ENCODE data around the gene REG1A. TPM values are rescaled to one million over a fixed set of nuclear protein-coding genes. Genes with fewer than 3 reads are reported as not detected.

The REG1A gene
- total and polyA plus RNA-seq, 8 donors: not detected

- Histone ChIP-seq H3K4me3 (no peak overlapping the region), H3K27me3 (no peaks in the 10 kb centered on the region), H3K36me3 (no peaks in the 10 kb centered on the region), H3K9me3 (peaks cover 0 to 17% of the 10 kb centered on the region in 2 donors), H3K4me1 (no peaks in the 10 kb centered on the region), H3K27ac (no peak overlapping the region)
- intact Hi-C loops (cut with DNase I): no loop called here
- ATAC-seq: no peak
- TF ChIP-seq, protein P1, sequence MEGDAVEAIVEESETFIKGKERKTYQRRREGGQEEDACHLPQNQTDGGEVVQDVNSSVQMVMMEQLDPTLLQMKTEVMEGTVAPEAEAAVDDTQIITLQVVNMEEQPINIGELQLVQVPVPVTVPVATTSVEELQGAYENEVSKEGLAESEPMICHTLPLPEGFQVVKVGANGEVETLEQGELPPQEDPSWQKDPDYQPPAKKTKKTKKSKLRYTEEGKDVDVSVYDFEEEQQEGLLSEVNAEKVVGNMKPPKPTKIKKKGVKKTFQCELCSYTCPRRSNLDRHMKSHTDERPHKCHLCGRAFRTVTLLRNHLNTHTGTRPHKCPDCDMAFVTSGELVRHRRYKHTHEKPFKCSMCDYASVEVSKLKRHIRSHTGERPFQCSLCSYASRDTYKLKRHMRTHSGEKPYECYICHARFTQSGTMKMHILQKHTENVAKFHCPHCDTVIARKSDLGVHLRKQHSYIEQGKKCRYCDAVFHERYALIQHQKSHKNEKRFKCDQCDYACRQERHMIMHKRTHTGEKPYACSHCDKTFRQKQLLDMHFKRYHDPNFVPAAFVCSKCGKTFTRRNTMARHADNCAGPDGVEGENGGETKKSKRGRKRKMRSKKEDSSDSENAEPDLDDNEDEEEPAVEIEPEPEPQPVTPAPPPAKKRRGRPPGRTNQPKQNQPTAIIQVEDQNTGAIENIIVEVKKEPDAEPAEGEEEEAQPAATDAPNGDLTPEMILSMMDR (IDR thresholded peaks at IDR 0.05): no peak
- DNase-seq: no peak
Observed at GRCh38 chr2:79099140-79099686, 21.1 kb upstream of the REG1A start.

DNA sequence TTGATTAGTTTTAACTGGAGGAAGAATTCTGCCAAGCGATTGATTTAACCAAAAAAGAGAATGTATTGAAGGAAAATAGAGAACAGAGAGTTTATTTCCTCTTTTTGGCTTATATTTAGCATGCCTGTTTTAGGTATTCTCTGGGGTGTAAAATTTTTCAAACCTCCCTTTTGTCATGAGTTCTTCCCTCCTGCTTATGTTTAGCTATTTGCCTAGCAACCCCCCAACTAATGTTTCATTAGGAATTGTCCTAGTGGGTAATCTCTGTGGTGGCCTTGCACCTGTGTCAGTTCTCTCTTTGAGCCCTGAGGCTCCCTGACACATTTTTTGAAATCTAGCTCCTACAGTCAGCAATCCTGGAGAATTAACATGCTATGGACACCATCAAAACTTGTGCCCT, 20.0 kb upstream of the REG1A start:
- Histone ChIP-seq H3K27me3 (no peaks in the 10 kb centered on the region), H3K4me1 (no peaks in the 10 kb centered on the region), H3K27ac (no peak overlapping the region), H3K4me3 (no peak overlapping the region), H3K36me3 (no peaks in the 10 kb centered on the region), H3K9me3 (peaks cover 0 to 17% of the 10 kb centered on the region in 2 donors)
- DNase-seq (no peak), ATAC-seq (no peak)
- intact Hi-C loops (cut with DNase I): no loop called here
- TF ChIP-seq, protein P1 (IDR thresholded peaks at IDR 0.05): no peak

DNA sequence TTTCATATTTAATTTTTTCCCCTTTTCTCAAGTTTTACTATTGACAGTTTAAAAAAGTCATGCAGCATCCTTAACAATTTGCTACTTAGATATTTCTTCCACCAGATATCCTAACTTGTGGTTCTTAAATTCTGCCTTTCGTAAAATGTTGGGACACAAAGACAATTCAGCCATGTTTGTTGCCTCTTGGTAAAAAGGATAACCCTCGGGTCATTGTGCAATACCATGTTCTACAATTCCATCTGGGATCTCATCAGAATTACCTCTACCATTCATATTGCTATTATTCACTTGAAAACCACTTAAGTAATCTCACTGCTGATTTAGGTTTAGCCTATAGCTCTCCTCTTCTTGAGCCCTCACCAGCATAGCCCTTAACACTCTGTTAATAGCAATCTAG, 19.3 kb upstream of the REG1A start:
- ATAC-seq (no peak), DNase-seq (no peak)
- TF ChIP-seq, protein P1 (IDR thresholded peaks at IDR 0.05): no peak
- H3K9me3 ChIP-seq: peaks cover 0 to 14% of the 10 kb centered on the region in 2 donors
- no peaks in the 10 kb centered on the region for H3K36me3 ChIP-seq
- H3K4me3 ChIP-seq: no peak overlapping the region
- H3K27me3 ChIP-seq: no peaks in the 10 kb centered on the region
- intact Hi-C loops (cut with DNase I): no loop called here
- no peak overlapping the region for H3K27ac ChIP-seq
- H3K4me1 ChIP-seq: no peaks in the 10 kb centered on the region

GRCh38 chr2:79103214-79103613, 17.1 kb upstream of the REG1A start:
- intact Hi-C loops (cut with DNase I): no loop called here
- ATAC-seq: no peak
- no peaks in the 10 kb centered on the region for H3K27me3 ChIP-seq
- TF ChIP-seq, protein P1 (IDR thresholded peaks at IDR 0.05): no peak
- peaks cover 0 to 14% of the 10 kb centered on the region in 2 donors for H3K9me3 ChIP-seq
- no peaks in the 10 kb centered on the region for H3K4me1 ChIP-seq
- H3K4me3 ChIP-seq: no peak overlapping the region
- H3K36me3 ChIP-seq: no peaks in the 10 kb centered on the region
- DNase-seq: no peak
- H3K27ac ChIP-seq: no peak overlapping the region

GRCh38 chr2:79105259-79105658, 15.0 kb upstream of the REG1A start:
- intact Hi-C loops (cut with DNase I): no loop called here
- no peaks in the 10 kb centered on the region for H3K4me1 ChIP-seq
- no peak for ATAC-seq

More at GRCh38 chr2:79105259-79105658, 15.0 kb upstream of the REG1A start:
- Histone ChIP-seq H3K27me3 (no peaks in the 10 kb centered on the region), H3K9me3 (peaks cover 0 to 16% of the 10 kb centered on the region in 2 donors), H3K4me3 (no peak overlapping the region), H3K27ac (no peak overlapping the region), H3K36me3 (no peaks in the 10 kb centered on the region)
- no peak for DNase-seq
- TF ChIP-seq, protein P1 (IDR thresholded peaks at IDR 0.05): no peak

Measured in left lung (tissue), 10 donors.